K562 (cell line): ENCODE results near the gene SLC16A9.

ENCODE experiments used
- CREB1 ChIP-seq, 2 experiments: sonication (generic) in 1 of 2; formaldehyde crosslinking in 1 of 2; IDR thresholded peaks; 2 replicates each; pipeline versions ENCODE4 v1.6.1 to v1.8.0; 2012 to 2022; ENCODE audit warnings: inconsistent platforms in 1 of 2, mild to moderate bottlenecking in 1 of 2, missing genetic modification reagents in 1 of 2, moderate library complexity in 1 of 2
- CTCF ChIP-seq, 3 experiments: IDR thresholded peaks in 2 of 3; conservative IDR thresholded peaks in 1 of 3; 2 replicates each; pipeline ENCODE4 v1.5.1; 2011 to 2012; ENCODE audit warnings: low read length in 3 of 3, mild to moderate bottlenecking in 3 of 3, control low read depth in 2 of 3, improper control_type of control experiment in 1 of 3, inconsistent platforms in 1 of 3, low read depth in 1 of 3, mixed read lengths in 1 of 3, moderate library complexity in 1 of 3; ENCODE audit not compliant: insufficient read depth in 2 of 3
- PATZ1 ChIP-seq: fragments of 250-450 bp; sonication (Bioruptor Pico); IDR thresholded peaks from 2 replicates; pipeline ENCODE4 v1.5.0; 2020; ENCODE audit warnings: mild to moderate bottlenecking, borderline replicate concordance
- POLR2A ChIP-seq: fragments of 450-650 bp; conservative IDR thresholded peaks from 2 replicates; pipeline ENCODE4 v1.6.1; 2016
- RFX5 ChIP-seq: IDR thresholded peaks from 2 replicates; pipeline ENCODE4 v1.6.1; 2011; ENCODE audit warnings: low read depth, mild to moderate bottlenecking, improper control_type of control experiment, low read length
- TRIM24 ChIP-seq, 2 experiments: fragments of 450-650 bp; IDR thresholded peaks; 2 replicates each; pipeline ENCODE4 v1.6.1; 2016
- ZNF23 ChIP-seq: fragments of 250-450 bp; sonication (Bioruptor Pico); IDR thresholded peaks from 2 replicates; pipeline ENCODE4 v1.4.0; 2020; ENCODE audit warnings: mild to moderate bottlenecking
- ZNF318 ChIP-seq, 2 experiments: fragments of 450-650 bp; IDR thresholded peaks; 2 replicates each; pipeline ENCODE4 v1.6.1; 2016; ENCODE audit warnings: mild to moderate bottlenecking in 2 of 2, borderline replicate concordance in 1 of 2, low read depth in 1 of 2, moderate library complexity in 1 of 2
- ZNF76 ChIP-seq: fragments of 250-450 bp; sonication (Bioruptor Pico); IDR thresholded peaks from 2 replicates; pipeline ENCODE4 v1.4.0; 2020; ENCODE audit warnings: mild to moderate bottlenecking, moderate library complexity, borderline replicate concordance

GRCh38 chr10:59657724-59658123 is 51.9 kb downstream of the SLC16A9 start:
- no peak for TF ChIP-seq RFX5
- no peak for TF ChIP-seq PATZ1 (CRISPR knock-in tag)
- TF ChIP-seq TRIM24 (IDR thresholded peaks at IDR 0.05): no peak
- TF ChIP-seq POLR2A: no peak
- TF ChIP-seq ZNF76 (CRISPR knock-in tag): no peak
- no peak for TF ChIP-seq ZNF318 (IDR thresholded peaks at IDR 0.05; ENCODE audit: borderline replicate concordance in 1 of 2, low read depth in 1 of 2)
- TF ChIP-seq CTCF (IDR thresholded peaks at IDR 0.05 in 2 of 3, conservative IDR thresholded peaks at IDR 0.05 in 1 of 3; ENCODE audit: insufficient read depth in 2 of 3, low read depth in 1 of 3, low read length in 3 of 3): no peak
- no peak for TF ChIP-seq ZNF23 (CRISPR knock-in tag)
- TF ChIP-seq CREB1 (IDR thresholded peaks at IDR 0.05): no peak
- TF ChIP-seq CREB1 (CRISPR knock-in tag; IDR thresholded peaks at IDR 0.05): no peak
